MM.1S (cell line): ENCODE results near the gene RPL12.

Experiments
- DNase-seq: peaks from one replicate; pipeline ENCODE4 v3.0.0-alpha.2; 2015
- H2AFZ ChIP-seq: fragments of 300-600 bp; sonication (generic); 2 replicates; pipeline ENCODE4 v1.6.0; 2016; ENCODE audit warnings: antibody characterized with exemption, low read length
- H3F3A ChIP-seq: fragments of 300-600 bp; sonication (generic); 2 replicates; pipeline ENCODE4 v1.6.1; 2016; ENCODE audit warnings: mild to moderate bottlenecking, antibody characterized with exemption, low read length, moderate library complexity, mixed read lengths; ENCODE audit not compliant: insufficient read depth
- H3K27ac ChIP-seq: fragments of 300-600 bp; sonication (generic); 2 replicates; pipeline ENCODE4 v1.5.1; 2016; ENCODE audit warnings: mild to moderate bottlenecking, low read length
- H3K27me3 ChIP-seq: fragments of 300-600 bp; sonication (generic); replicated peaks from 2 replicates; pipeline ENCODE4 v1.6.0; 2016; ENCODE audit warnings: low read length; ENCODE audit not compliant: insufficient read depth
- H3K36me3 ChIP-seq: fragments of 300-600 bp; sonication (generic); replicated peaks from 2 replicates; pipeline ENCODE4 v1.6.1; 2016; ENCODE audit warnings: mild to moderate bottlenecking, low read length, mixed read lengths; ENCODE audit not compliant: insufficient read depth
- H3K4me1 ChIP-seq: fragments of 300-600 bp; sonication (generic); 2 replicates; pipeline ENCODE4 v1.6.1; 2016; ENCODE audit warnings: low read length, mixed read lengths
- H3K4me2 ChIP-seq: fragments of 300-600 bp; sonication (generic); 2 replicates; pipeline ENCODE4 v1.6.0; 2016; ENCODE audit warnings: low read depth, low read length
- H3K4me3 ChIP-seq: fragments of 300-600 bp; sonication (generic); 2 replicates; pipeline ENCODE4 v1.5.1; 2016; ENCODE audit warnings: low read length, mixed read lengths
- H3K79me2 ChIP-seq: fragments of 300-600 bp; sonication (generic); 2 replicates; pipeline ENCODE4 v1.6.1; 2016; ENCODE audit warnings: mixed run types, low read length, mixed read lengths
- H3K9ac ChIP-seq: fragments of 300-600 bp; sonication (generic); 2 replicates; pipeline ENCODE4 v1.6.1; 2016; ENCODE audit warnings: low read length, mixed read lengths
- H3K9me2 ChIP-seq: fragments of 300-600 bp; sonication (generic); replicated peaks from 2 replicates; pipeline ENCODE4 v1.6.1; 2016; ENCODE audit warnings: mild to moderate bottlenecking, low read length, mixed read lengths; ENCODE audit not compliant: insufficient read depth
- H3K9me3 ChIP-seq: fragments of 300-600 bp; sonication (generic); replicated peaks from 2 replicates; pipeline ENCODE4 v1.6.1; 2016; ENCODE audit warnings: mild to moderate bottlenecking, low read length, mixed read lengths; ENCODE audit not compliant: insufficient read depth
- H4K20me1 ChIP-seq: fragments of 300-600 bp; sonication (generic); 2 replicates; pipeline ENCODE4 v1.6.1; 2016; ENCODE audit warnings: mild to moderate bottlenecking, low read length, moderate library complexity, mixed read lengths; ENCODE audit not compliant: insufficient read depth
- CTCF ChIP-seq: fragments of 300-600 bp; sonication (generic); IDR thresholded peaks from 2 replicates; pipeline ENCODE4 v1.5.1; 2016; ENCODE audit warnings: antibody characterized with exemption, low read length, mixed read lengths
- EZH2 ChIP-seq: fragments of 300-600 bp; sonication (generic); optimal IDR thresholded peaks from 2 replicates; pipeline ENCODE3; 2017; ENCODE audit warnings: low read depth, mild to moderate bottlenecking, antibody characterized with exemption, low read length, mixed read lengths
- EZH2phosphoT487 ChIP-seq: fragments of 300-600 bp; sonication (generic); IDR thresholded peaks from 2 replicates; pipeline ENCODE4 v1.6.1; 2018; ENCODE audit warnings: antibody characterized with exemption, low read length

RPL12 gene

GRCh38 chr9:127411122-127411521, 40.1 kb downstream of the RPL12 start:
- DNase-seq, result no peak
- no peak overlapping the region for H2AFZ ChIP-seq
- no peak for TF ChIP-seq EZH2
- no peak for TF ChIP-seq EZH2phosphoT487
- TF ChIP-seq CTCF, result no peak
- no peaks in the 10 kb centered on the region for H3K9me3 ChIP-seq
- H4K20me1 ChIP-seq, result no peaks in the 10 kb centered on the region
- no peak overlapping the region for H3K4me3 ChIP-seq
- no peak overlapping the region for H3K4me2 ChIP-seq
- H3F3A ChIP-seq, result no peaks in the 10 kb centered on the region
- no peaks in the 10 kb centered on the region for H3K9me2 ChIP-seq
- H3K4me1 ChIP-seq, result no peaks in the 10 kb centered on the region
- H3K27ac ChIP-seq, result no peak overlapping the region
- H3K36me3 ChIP-seq, result no peaks in the 10 kb centered on the region
- no peak overlapping the region for H3K9ac ChIP-seq
- H3K27me3 ChIP-seq, result no peaks in the 10 kb centered on the region
- H3K79me2 ChIP-seq, result no peaks in the 10 kb centered on the region

DNA sequence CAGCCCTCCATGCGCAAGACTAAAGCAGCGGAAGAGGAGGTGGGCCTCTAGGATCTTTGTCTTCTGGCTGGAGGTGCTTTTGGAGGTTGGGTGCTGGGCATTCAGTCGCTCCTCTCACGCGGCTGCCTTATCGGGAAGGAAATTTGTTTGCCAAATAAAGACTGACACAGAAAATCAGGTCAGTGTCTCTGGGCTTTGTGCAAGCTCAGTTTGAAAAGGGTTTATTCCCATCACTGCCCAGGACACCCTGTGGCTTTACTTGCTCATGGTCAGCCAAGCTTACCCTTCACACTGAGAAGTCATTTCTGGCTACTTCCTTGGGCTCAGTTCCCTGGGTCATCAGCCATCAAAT, 43.7 kb downstream of the RPL12 start:
- Histone ChIP-seq H3K79me2 (no peaks in the 10 kb centered on the region), H3K9ac (no peak overlapping the region), H3K9me2 (no peaks in the 10 kb centered on the region), H3K36me3 (no peaks in the 10 kb centered on the region), H3F3A (no peaks in the 10 kb centered on the region), H3K27ac (no peak overlapping the region), H4K20me1 (no peaks in the 10 kb centered on the region), H3K9me3 (no peaks in the 10 kb centered on the region), H3K4me2 (no peak overlapping the region), H3K4me1 (no peaks in the 10 kb centered on the region), H2AFZ (no peak overlapping the region), H3K4me3 (no peak overlapping the region), H3K27me3 (no peaks in the 10 kb centered on the region)
- DNase-seq, result no peak
- TF ChIP-seq EZH2phosphoT487 (no peak), EZH2 (no peak), CTCF (no peak)

DNA sequence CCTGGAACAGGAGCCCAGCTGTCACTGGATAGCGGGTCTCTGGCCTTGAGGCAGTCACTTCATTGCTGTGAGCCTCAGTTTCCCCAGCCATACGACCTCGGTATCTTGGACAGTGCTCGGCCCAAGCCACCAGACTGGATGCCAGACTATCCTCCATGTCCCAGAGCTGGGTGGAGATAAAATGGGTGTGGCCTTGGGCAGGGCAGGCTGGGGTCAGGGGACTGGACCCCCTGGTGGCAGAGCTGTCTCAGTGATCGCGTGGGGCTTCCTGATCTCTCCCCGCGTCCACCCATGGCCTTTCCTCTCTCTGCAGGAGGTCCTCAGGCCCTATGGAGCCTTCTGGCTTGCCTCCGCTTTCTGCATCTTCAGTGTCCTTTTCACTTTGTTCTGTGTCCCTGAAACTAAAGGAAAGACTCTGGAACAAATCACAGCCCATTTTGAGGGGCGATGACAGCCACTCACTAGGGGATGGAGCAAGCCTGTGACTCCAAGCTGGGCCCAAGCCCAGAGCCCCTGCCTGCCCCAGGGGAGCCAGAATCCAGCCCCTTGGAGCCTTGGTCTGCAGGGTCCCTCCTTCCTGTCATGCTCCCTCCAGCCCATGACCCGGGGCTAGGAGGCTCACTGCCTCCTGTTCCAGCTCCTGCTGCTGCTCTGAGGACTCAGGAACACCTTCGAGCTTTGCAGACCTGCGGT, 44.3 kb downstream of the RPL12 start:
- H3K27ac ChIP-seq, result no peak overlapping the region
- no peak overlapping the region for H2AFZ ChIP-seq
- DNase-seq, result no peak
- no peaks in the 10 kb centered on the region for H3K9me3 ChIP-seq
- H3K4me3 ChIP-seq, result no peak overlapping the region
- H3K27me3 ChIP-seq, result no peaks in the 10 kb centered on the region
- TF ChIP-seq CTCF (no peak), EZH2 (no peak), EZH2phosphoT487 (no peak)
- no peaks in the 10 kb centered on the region for H3K36me3 ChIP-seq
- H3F3A ChIP-seq, result no peaks in the 10 kb centered on the region
- no peak overlapping the region for H3K9ac ChIP-seq
- no peaks in the 10 kb centered on the region for H3K4me1 ChIP-seq
- no peak overlapping the region for H3K4me2 ChIP-seq
- no peaks in the 10 kb centered on the region for H3K79me2 ChIP-seq
- H3K9me2 ChIP-seq, result no peaks in the 10 kb centered on the region
- no peaks in the 10 kb centered on the region for H4K20me1 ChIP-seq
